CD4-positive, CD25-positive, alpha-beta regulatory T cell (primary cell): ENCODE data around the gene SBNO2. TPM values are rescaled to one million over a fixed set of nuclear protein-coding genes. Genes with fewer than 3 reads are reported as not detected.

Experiments used
- ATAC-seq, 2 donors: fragments of 150-1000 bp; cut with Tn5 transposase; one replicate each; pipeline ENCODE4 v1.10.0; 2021; ENCODE audit warnings: low read depth in 2 of 2, moderate number of reproducible peaks in 2 of 2, moderate library complexity in 1 of 2
- DNase-seq, 3 donors: peaks; one replicate each; pipeline versions ENCODE4 v3.0.0 to v3.0.0-alpha.2; 2012 to 2022; ENCODE audit warnings: mixed read lengths in 1 of 3
- H3K27ac ChIP-seq: one replicate; pipeline ENCODE4 v1.7.0; 2013; ENCODE audit warnings: mild to moderate bottlenecking, low read length; ENCODE audit not compliant: insufficient read depth, poor library complexity, severe bottlenecking
- H3K27me3 ChIP-seq: one replicate; pipeline ENCODE4 v1.7.0; 2013; ENCODE audit warnings: low read length; ENCODE audit not compliant: control insufficient read depth, insufficient read depth
- H3K36me3 ChIP-seq: one replicate; pipeline ENCODE4 v1.7.0; 2013; ENCODE audit warnings: mild to moderate bottlenecking, low read length, moderate library complexity; ENCODE audit not compliant: control insufficient read depth, insufficient read depth
- H3K4me1 ChIP-seq: 2 replicates; pipeline ENCODE4 v1.7.0; 2013; ENCODE audit warnings: mild to moderate bottlenecking, low read length; ENCODE audit not compliant: insufficient read depth, control insufficient read depth, poor library complexity, severe bottlenecking
- H3K4me3 ChIP-seq: one replicate; pipeline ENCODE4 v1.7.0; 2013; ENCODE audit warnings: low read depth, mild to moderate bottlenecking, low read length, moderate library complexity
- H3K9me3 ChIP-seq, 2 experiments: 1 replicate in 1 of 2; 2 replicates in 1 of 2; pipeline ENCODE4 v1.7.0; 2013; ENCODE audit warnings: low read length in 2 of 2, mild to moderate bottlenecking in 1 of 2, moderate library complexity in 1 of 2; ENCODE audit not compliant: control insufficient read depth in 2 of 2
- H3K27ac Mint-ChIP-seq, 3 donors: one replicate each; pipeline ENCODE4 v1.8.0; 2020 to 2022; ENCODE audit warnings: mild to moderate bottlenecking in 3 of 3, mixed read lengths in 3 of 3, moderate library complexity in 2 of 3
- H3K27me3 Mint-ChIP-seq: one replicate; pipeline ENCODE4 v1.8.0; 2022; ENCODE audit warnings: mild to moderate bottlenecking, mixed read lengths
- H3K36me3 Mint-ChIP-seq: one replicate; pipeline ENCODE4 v1.8.0; 2020; ENCODE audit warnings: mixed read lengths
- H3K4me1 Mint-ChIP-seq, 4 donors: one replicate each; pipeline ENCODE4 v1.8.0; 2020 to 2022; ENCODE audit warnings: mixed read lengths in 4 of 4, mild to moderate bottlenecking in 1 of 4
- H3K4me3 Mint-ChIP-seq, 4 donors: one replicate each; pipeline ENCODE4 v1.8.0; 2020 to 2022; ENCODE audit warnings: mild to moderate bottlenecking in 4 of 4, mixed read lengths in 4 of 4, moderate library complexity in 3 of 4
- H3K9me3 Mint-ChIP-seq, 7 donors: one replicate each; pipeline ENCODE4 v1.8.0; 2020 to 2022; ENCODE audit warnings: mixed read lengths in 7 of 7, mild to moderate bottlenecking in 3 of 7, moderate library complexity in 2 of 7
- polyA plus RNA-seq, 4 donors: library from polyadenylated mRNA; unstranded; fragments of 300-500 nt; fragmentation: Illumina TruSeq; gene quantifications; one replicate each; pipeline ENCODE4 v1.2.3, GENCODE V29; 2021
- total RNA-seq: library from RNA; stranded (reverse); gene quantifications from one replicate; pipeline ENCODE4 v1.2.3, GENCODE V29; 2022

The SBNO2 gene
- total and polyA plus RNA-seq, 5 donors from 2014 or later, result 2.0 to 139 (median 2.7) TPM

- H3K36me3 ChIP-seq, result no peaks in the 10 kb centered on the region
- no peaks in the 10 kb centered on the region for H3K9me3 ChIP-seq
- H3K4me1 ChIP-seq, result peaks cover 47% of the 10 kb centered on the region
- Mint-ChIP-seq H3K27me3 (peaks cover 6% of the 10 kb centered on the region), H3K9me3 (peaks cover 0 to 3% (median 0%) of the 10 kb centered on the region in 7 donors), H3K27ac (peak overlapping the region; percentile 52 to 86 (median 83)), H3K4me1 (peaks cover 4 to 48% (median 18%) of the 10 kb centered on the region in 4 donors), H3K36me3 (no peaks in the 10 kb centered on the region), H3K4me3 (peak overlapping the region; percentile 89 to 96 (median 91))
- H3K27me3 ChIP-seq, result no peaks in the 10 kb centered on the region
- peak overlapping the region; percentile 64 for H3K4me3 ChIP-seq
- no peak for ATAC-seq
- peak overlapping the region; percentile 37 for H3K27ac ChIP-seq
- DNase-seq, result no peak
Measured at GRCh38 chr19:1093811-1094553, 80.1 kb downstream of the SBNO2 start.

- H3K4me1 ChIP-seq, result peaks cover 53% of the 10 kb centered on the region
- Mint-ChIP-seq H3K9me3 (peaks cover 0 to 2% (median 0%) of the 10 kb centered on the region in 7 donors), H3K36me3 (no peaks in the 10 kb centered on the region), H3K4me3 (peak overlapping the region; percentile 89 to 96 (median 91)), H3K4me1 (peaks cover 3 to 49% (median 19%) of the 10 kb centered on the region in 4 donors), H3K27ac (peak overlapping the region in 1 of 3 donors; percentile 15), H3K27me3 (peaks cover 6% of the 10 kb centered on the region)
- no peaks in the 10 kb centered on the region for H3K36me3 ChIP-seq
- no peak overlapping the region for H3K4me3 ChIP-seq
- ATAC-seq (no peak), DNase-seq (no peak)
- no peaks in the 10 kb centered on the region for H3K27me3 ChIP-seq
- no peak overlapping the region for H3K27ac ChIP-seq
- H3K9me3 ChIP-seq, result no peaks in the 10 kb centered on the region
Measured at GRCh38 chr19:1093330-1093729, 80.7 kb downstream of the SBNO2 start.

GRCh38 chr19:1091544-1092175 lies 82.4 kb downstream of the SBNO2 start:
- Mint-ChIP-seq H3K9me3 (peaks cover 0 to 2% (median 0%) of the 10 kb centered on the region in 7 donors), H3K36me3 (peaks cover 7% of the 10 kb centered on the region), H3K4me3 (peak overlapping the region in 1 of 4 donors; percentile 89), H3K27me3 (peaks cover 6% of the 10 kb centered on the region), H3K4me1 (peaks cover 8 to 55% (median 26%) of the 10 kb centered on the region in 4 donors), H3K27ac (no peak overlapping the region)
- Histone ChIP-seq H3K4me1 (peaks cover 69% of the 10 kb centered on the region), H3K4me3 (no peak overlapping the region), H3K36me3 (peaks cover 5% of the 10 kb centered on the region), H3K9me3 (no peaks in the 10 kb centered on the region), H3K27ac (no peak overlapping the region), H3K27me3 (no peaks in the 10 kb centered on the region)
- ATAC-seq (no peak), DNase-seq (no peak)

- peaks cover 4% of the 10 kb centered on the region for H3K27me3 Mint-ChIP-seq
- Histone ChIP-seq H3K36me3 (peaks cover 12% of the 10 kb centered on the region), H3K4me1 (peaks cover 68% of the 10 kb centered on the region), H3K27ac (no peak overlapping the region), H3K27me3 (no peaks in the 10 kb centered on the region), H3K4me3 (no peak overlapping the region), H3K9me3 (no peaks in the 10 kb centered on the region)
- no peak for DNase-seq
- H3K27ac Mint-ChIP-seq, result no peak overlapping the region
- H3K4me3 Mint-ChIP-seq, result peak overlapping the region in 2 of 4 donors; percentile 35 to 65
- peaks cover 7% of the 10 kb centered on the region for H3K36me3 Mint-ChIP-seq
- peaks cover 0 to 2% (median 0%) of the 10 kb centered on the region in 7 donors for H3K9me3 Mint-ChIP-seq
- H3K4me1 Mint-ChIP-seq, result peaks cover 6 to 54% (median 22%) of the 10 kb centered on the region in 4 donors
- no peak for ATAC-seq
Measured at GRCh38 chr19:1090731-1091543, 83.1 kb downstream of the SBNO2 start.

GRCh38 chr19:1089891-1090290 lies 84.2 kb downstream of the SBNO2 start:
- Mint-ChIP-seq H3K36me3 (peaks cover 14% of the 10 kb centered on the region), H3K4me3 (no peak overlapping the region), H3K27ac (no peak overlapping the region), H3K4me1 (peaks cover 4 to 52% (median 18%) of the 10 kb centered on the region in 4 donors), H3K27me3 (no peaks in the 10 kb centered on the region), H3K9me3 (peaks cover 0 to 2% (median 0%) of the 10 kb centered on the region in 7 donors)
- no peaks in the 10 kb centered on the region for H3K9me3 ChIP-seq
- peaks cover 23% of the 10 kb centered on the region for H3K36me3 ChIP-seq
- no peaks in the 10 kb centered on the region for H3K27me3 ChIP-seq
- no peak for ATAC-seq
- no peak overlapping the region for H3K4me3 ChIP-seq
- DNase-seq, result no peak
- H3K27ac ChIP-seq, result no peak overlapping the region
- H3K4me1 ChIP-seq, result peaks cover 67% of the 10 kb centered on the region

GRCh38 chr19:1089126-1089771 lies 84.8 kb downstream of the SBNO2 start:
- peak overlapping the region in 1 of 3 donors; percentile 94 for H3K27ac Mint-ChIP-seq
- no peak for ATAC-seq
- H3K9me3 Mint-ChIP-seq, result peaks cover 0 to 2% (median 0%) of the 10 kb centered on the region in 7 donors
- H3K27me3 ChIP-seq, result no peaks in the 10 kb centered on the region
- peaks cover 62% of the 10 kb centered on the region for H3K4me1 ChIP-seq
- H3K27me3 Mint-ChIP-seq, result no peaks in the 10 kb centered on the region
- peaks cover 19% of the 10 kb centered on the region for H3K36me3 Mint-ChIP-seq
- peak overlapping the region; percentile 76 for H3K27ac ChIP-seq
- peaks cover 29% of the 10 kb centered on the region for H3K36me3 ChIP-seq
- no peaks in the 10 kb centered on the region for H3K9me3 ChIP-seq
- peaks cover 4 to 54% (median 19%) of the 10 kb centered on the region in 4 donors for H3K4me1 Mint-ChIP-seq
- no peak overlapping the region for H3K4me3 Mint-ChIP-seq
- DNase-seq, result no peak
- no peak overlapping the region for H3K4me3 ChIP-seq

GRCh38 chr19:1088416-1089010 lies 85.6 kb downstream of the SBNO2 start:
- Mint-ChIP-seq H3K4me3 (peak overlapping the region; percentile 27 to 92 (median 49)), H3K27ac (peak overlapping the region; percentile 88 to 94 (median 90)), H3K4me1 (peaks cover 4 to 52% (median 17%) of the 10 kb centered on the region in 4 donors), H3K27me3 (no peaks in the 10 kb centered on the region), H3K36me3 (peaks cover 19% of the 10 kb centered on the region), H3K9me3 (peaks cover 0 to 5% (median 0%) of the 10 kb centered on the region in 7 donors)
- peak overlapping the region; percentile 76 for H3K27ac ChIP-seq
- H3K27me3 ChIP-seq, result no peaks in the 10 kb centered on the region
- peaks cover 55% of the 10 kb centered on the region for H3K4me1 ChIP-seq
- no peak overlapping the region for H3K4me3 ChIP-seq
- peaks cover 36% of the 10 kb centered on the region for H3K36me3 ChIP-seq
- ATAC-seq (peak in 1 of 2 donors; percentile 19), DNase-seq (peak in 1 of 3 donors; percentile 58)
- no peaks in the 10 kb centered on the region for H3K9me3 ChIP-seq
